Measurements from ENCODE around the gene PTH1R.
A peak's percentile ranks its signal among the peaks of the same experiment; 100 is the strongest.

The PTH1R gene

DNA sequence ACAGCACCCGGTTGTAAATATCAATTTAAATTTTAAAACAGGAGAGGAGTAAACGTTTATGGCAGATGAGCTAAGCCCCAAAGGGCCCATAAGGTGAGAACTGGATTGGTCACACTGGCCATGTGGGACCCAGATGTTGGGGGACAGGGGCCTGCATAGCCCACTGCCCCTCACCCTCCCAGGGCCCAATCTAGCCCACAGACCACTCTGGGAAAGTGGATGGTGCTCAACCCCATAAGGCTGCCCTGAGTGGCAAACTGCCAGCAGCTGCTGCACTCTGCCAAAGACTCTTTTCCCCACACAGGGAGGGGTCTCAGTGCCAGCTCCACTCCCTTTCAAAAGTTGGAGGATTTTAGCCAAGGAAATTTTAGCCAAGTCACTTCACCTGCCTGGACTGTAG lies 56.6 kb downstream of the PTH1R start:
- peaks cover 8% of the 10 kb centered on the region; the same call in 1 of the 2 replicates for H4K20me1 ChIP-seq (ENCODE audit: control insufficient read depth, insufficient read depth, low read depth, low read length)
- H3F3A ChIP-seq (ENCODE audit: control insufficient read depth, insufficient read depth): peaks cover 24% of the 10 kb centered on the region
- 0 out of 2 replicates have a peak overlapping the region, but pooled peaks have one; percentile 5 for H3K27ac ChIP-seq (ENCODE audit: low read depth, low read length)
- no peaks in the 10 kb centered on the region for H3K9me2 ChIP-seq (replicated peaks; ENCODE audit: control insufficient read depth, low read length)
- peak overlapping the region; percentile 28; the same call in 1 of the 2 replicates for H3K4me2 ChIP-seq (ENCODE audit: low read length)
- peaks cover 83% of the 10 kb centered on the region for H3K36me3 ChIP-seq (ENCODE audit: control insufficient read depth, low read length)
- H3K27me3 ChIP-seq (ENCODE audit: control insufficient read depth, low read length): no peaks in the 10 kb centered on the region
- peaks cover 90% of the 10 kb centered on the region for H3K4me1 ChIP-seq (ENCODE audit: control insufficient read depth, low read length)
- TF ChIP-seq EZH2phosphoT487 (IDR thresholded peaks at IDR 0.05; ENCODE audit: borderline replicate concordance, low read length): no peak
- TF ChIP-seq, protein P1, sequence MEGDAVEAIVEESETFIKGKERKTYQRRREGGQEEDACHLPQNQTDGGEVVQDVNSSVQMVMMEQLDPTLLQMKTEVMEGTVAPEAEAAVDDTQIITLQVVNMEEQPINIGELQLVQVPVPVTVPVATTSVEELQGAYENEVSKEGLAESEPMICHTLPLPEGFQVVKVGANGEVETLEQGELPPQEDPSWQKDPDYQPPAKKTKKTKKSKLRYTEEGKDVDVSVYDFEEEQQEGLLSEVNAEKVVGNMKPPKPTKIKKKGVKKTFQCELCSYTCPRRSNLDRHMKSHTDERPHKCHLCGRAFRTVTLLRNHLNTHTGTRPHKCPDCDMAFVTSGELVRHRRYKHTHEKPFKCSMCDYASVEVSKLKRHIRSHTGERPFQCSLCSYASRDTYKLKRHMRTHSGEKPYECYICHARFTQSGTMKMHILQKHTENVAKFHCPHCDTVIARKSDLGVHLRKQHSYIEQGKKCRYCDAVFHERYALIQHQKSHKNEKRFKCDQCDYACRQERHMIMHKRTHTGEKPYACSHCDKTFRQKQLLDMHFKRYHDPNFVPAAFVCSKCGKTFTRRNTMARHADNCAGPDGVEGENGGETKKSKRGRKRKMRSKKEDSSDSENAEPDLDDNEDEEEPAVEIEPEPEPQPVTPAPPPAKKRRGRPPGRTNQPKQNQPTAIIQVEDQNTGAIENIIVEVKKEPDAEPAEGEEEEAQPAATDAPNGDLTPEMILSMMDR (IDR thresholded peaks at IDR 0.05; ENCODE audit: low read depth, low read length, poor library complexity, severe bottlenecking): no peak
- H3K4me3 ChIP-seq (ENCODE audit: low read length): no peak overlapping the region
- H3K9me3 ChIP-seq (ENCODE audit: control insufficient read depth, insufficient read depth, low read length): no peaks in the 10 kb centered on the region
- H3K79me2 ChIP-seq (ENCODE audit: control insufficient read depth, low read length): peaks cover 97% of the 10 kb centered on the region

DNA sequence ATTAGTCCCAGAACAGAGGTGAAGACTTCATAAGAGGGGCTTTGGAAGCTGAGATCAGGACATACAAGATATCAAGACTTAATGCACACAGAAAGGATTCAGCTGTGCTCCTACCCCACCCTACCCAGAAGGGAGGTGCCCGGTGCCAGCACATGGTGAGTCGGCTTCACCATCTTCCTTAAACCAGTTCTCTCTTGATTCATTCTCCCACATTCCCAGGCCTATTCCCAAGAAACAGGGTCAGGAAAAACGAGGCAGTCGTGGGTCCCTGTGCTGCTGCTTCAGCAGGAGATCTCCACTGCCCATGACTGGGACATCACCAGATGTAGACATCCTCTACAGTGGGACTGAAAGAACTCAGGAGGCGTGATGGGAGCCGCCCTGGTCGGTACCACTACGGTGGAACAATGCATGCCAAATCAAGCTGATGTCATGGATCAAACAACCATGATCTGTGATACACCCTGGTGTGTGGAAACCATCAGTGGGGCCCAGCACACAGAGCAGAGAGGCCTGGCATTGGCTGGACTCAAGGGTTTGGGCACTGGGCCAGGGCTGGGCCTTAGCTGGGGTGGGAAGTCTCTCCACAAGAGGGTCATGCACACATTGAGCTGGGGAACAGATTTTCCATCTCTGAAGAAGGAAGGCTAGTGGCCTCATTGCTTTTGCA lies 57.1 kb downstream of the PTH1R start:
- TF ChIP-seq, protein P1 (IDR thresholded peaks at IDR 0.05; ENCODE audit: low read depth, low read length, poor library complexity, severe bottlenecking): no peak
- TF ChIP-seq EZH2phosphoT487 (IDR thresholded peaks at IDR 0.05; ENCODE audit: borderline replicate concordance, low read length): no peak
- Histone ChIP-seq H4K20me1 (ENCODE audit: control insufficient read depth, insufficient read depth, low read depth, low read length) (peaks cover 8% of the 10 kb centered on the region; the same call in 1 of the 2 replicates), H3K9me2 (replicated peaks; ENCODE audit: control insufficient read depth, low read length) (no peaks in the 10 kb centered on the region), H3K27ac (ENCODE audit: low read depth, low read length) (no peak overlapping the region), H3K4me1 (ENCODE audit: control insufficient read depth, low read length) (peaks cover 90% of the 10 kb centered on the region), H3K79me2 (ENCODE audit: control insufficient read depth, low read length) (peaks cover 97% of the 10 kb centered on the region), H3K27me3 (ENCODE audit: control insufficient read depth, low read length) (no peaks in the 10 kb centered on the region), H3K9me3 (ENCODE audit: control insufficient read depth, insufficient read depth, low read length) (no peaks in the 10 kb centered on the region), H3K4me2 (ENCODE audit: low read length) (no peak overlapping the region), H3K36me3 (ENCODE audit: control insufficient read depth, low read length) (peaks cover 83% of the 10 kb centered on the region), H3F3A (ENCODE audit: control insufficient read depth, insufficient read depth) (peaks cover 18% of the 10 kb centered on the region), H3K4me3 (ENCODE audit: low read length) (no peak overlapping the region)

DNA sequence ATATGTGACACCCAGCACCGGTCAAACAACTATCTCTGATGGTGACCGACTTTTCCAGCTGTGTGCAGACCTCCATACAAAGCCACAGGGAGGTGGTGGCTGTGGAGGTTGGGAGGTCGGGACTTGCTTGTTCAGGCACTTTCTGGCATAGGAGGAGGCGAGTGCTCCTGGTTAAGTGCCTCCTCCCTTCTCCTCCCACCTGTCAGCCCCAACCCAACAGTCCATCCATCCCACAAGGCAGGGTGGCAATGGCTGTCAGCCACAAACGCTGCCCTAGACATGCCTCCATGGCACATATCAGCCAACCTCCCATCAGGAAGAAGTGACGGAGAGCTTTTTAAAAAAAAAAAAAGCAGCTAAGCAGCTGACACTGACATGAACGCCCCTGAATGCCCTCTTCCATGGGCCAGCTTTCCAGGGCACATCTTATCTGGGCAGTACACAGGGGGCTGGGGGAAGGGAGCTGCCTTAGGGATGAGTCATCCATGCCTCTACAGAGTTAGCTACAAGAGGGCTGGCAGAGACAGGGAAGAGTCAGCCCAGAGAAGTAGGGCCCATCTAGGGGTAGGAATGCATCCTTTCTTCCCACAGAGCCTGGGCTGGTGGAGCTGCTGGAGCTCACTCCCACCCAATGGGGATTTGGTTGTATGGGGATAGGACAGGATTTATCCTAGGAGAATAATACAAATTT lies 57.8 kb downstream of the PTH1R start:
- Histone ChIP-seq H3K4me2 (ENCODE audit: low read length) (no peak overlapping the region), H3K36me3 (ENCODE audit: control insufficient read depth, low read length) (peaks cover 87% of the 10 kb centered on the region), H3K9me3 (ENCODE audit: control insufficient read depth, insufficient read depth, low read length) (no peaks in the 10 kb centered on the region), H3F3A (ENCODE audit: control insufficient read depth, insufficient read depth) (peaks cover 13% of the 10 kb centered on the region), H4K20me1 (ENCODE audit: control insufficient read depth, insufficient read depth, low read depth, low read length) (peaks cover 11% of the 10 kb centered on the region; the same call in 1 of the 2 replicates), H3K79me2 (ENCODE audit: control insufficient read depth, low read length) (peaks cover 99% of the 10 kb centered on the region), H3K27ac (ENCODE audit: low read depth, low read length) (no peak overlapping the region), H3K27me3 (ENCODE audit: control insufficient read depth, low read length) (no peaks in the 10 kb centered on the region), H3K4me3 (ENCODE audit: low read length) (no peak overlapping the region), H3K9me2 (replicated peaks; ENCODE audit: control insufficient read depth, low read length) (no peaks in the 10 kb centered on the region), H3K4me1 (ENCODE audit: control insufficient read depth, low read length) (peaks cover 90% of the 10 kb centered on the region)
- TF ChIP-seq, protein P1 (IDR thresholded peaks at IDR 0.05; ENCODE audit: low read depth, low read length, poor library complexity, severe bottlenecking): no peak
- TF ChIP-seq EZH2phosphoT487 (IDR thresholded peaks at IDR 0.05; ENCODE audit: borderline replicate concordance, low read length): no peak
